ENCODE measurements around the gene PTPN1.
"Not testable (repeated sequence)": the region's sequence is repeated elsewhere in the genome, so short reads cannot be mapped to it uniquely, and the experiment has no call there.

Gene PTPN1
- total RNA-seq: 117 to 170 (median 138) reads per million in 4 donors

DNA sequence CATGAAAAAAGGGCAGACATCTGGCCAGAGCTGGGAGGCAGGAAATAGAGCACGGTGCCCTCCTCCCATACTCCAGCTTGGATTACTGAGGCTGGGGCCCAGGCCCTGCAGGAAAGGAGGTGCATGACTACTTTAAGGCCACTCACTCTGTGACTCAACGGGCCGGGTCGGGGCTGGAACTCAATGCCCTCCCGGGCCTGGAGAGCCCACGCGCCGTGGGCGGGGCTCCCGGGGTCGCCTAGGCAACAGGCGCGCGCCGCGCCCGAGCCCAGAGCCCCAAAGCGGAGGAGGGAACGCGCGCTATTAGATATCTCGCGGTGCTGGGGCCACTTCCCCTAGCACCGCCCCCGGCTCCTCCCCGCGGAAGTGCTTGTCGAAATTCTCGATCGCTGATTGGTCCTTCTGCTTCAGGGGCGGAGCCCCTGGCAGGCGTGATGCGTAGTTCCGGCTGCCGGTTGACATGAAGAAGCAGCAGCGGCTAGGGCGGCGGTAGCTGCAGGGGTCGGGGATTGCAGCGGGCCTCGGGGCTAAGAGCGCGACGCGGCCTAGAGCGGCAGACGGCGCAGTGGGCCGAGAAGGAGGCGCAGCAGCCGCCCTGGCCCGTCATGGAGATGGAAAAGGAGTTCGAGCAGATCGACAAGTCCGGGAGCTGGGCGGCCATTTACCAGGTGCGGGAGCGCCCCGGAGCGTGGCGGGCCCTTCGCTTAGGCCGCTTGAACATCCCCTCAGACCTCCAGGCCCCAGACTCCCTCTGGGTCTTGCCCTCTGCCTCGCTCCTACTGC lies at the start of gene PTPN1:
Gene PTPN1, plus strand, starts transcription at position 461 of the 783 bp plus-strand sequence. Its CDS starts 145 bp downstream, at position 606.
- DNase-seq: peak; percentile 97 to 99 (median 99)

DNA sequence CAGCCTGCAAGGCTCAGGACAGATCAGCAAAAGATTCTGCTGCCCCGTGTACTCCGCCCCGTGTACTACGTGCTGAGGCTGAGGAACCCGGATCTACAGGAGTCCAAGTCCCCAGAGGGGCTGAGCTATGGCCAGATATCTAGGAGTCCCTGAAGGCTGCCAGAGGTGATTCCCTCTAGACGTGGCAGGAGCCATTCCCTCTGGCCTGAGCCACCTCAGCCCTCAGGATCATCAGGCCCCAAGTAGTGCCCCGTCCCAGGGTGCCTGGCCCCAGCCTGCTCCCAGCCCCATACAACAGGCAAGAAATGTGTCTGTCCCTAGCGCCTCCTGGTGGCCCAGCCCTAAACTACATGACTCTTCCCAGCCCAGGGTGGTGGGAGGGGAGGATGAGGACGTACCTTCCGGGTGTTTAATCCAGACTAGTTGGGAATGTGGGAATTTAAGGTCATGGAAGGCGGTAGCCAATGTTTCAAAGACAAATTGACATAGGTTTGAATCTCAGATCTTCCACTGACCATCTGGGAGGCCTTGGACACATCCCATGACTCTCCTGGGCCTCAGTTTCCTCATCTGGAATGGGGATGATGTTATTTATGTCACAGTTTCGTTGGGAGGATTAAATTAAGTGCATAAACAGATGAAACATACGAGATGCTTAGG lies 49.4 kb upstream of the PTPN1 start:
- DNase-seq: peak; percentile 52 to 74 (median 69)

DNA sequence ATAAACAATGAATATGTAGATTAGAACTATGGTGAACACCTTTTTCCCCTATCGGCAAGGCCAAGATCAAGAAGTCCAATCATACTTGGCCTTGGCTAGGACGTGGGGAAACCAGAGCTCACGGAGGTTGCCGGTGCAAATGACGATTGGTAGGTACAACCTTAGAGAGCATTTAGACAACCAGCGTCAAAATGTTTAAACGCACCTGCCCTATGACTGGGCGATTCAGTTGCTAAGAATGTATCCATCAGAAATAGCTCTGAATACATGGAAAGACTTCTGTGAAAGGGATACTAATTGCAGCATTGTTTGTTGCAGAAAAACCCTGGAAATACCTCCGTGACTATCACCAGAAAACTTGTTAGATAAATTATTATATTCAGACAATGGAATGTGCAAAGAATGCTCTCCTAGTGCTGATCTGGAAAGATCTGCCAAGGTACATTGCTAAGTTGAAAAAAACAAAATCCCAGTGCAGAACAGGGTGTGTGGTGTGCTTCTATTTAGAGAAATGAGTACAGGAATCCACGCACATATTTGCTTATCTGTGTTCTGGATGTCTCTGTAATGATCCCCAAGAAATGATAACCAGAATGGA lies 48.0 kb upstream of the PTPN1 start:
- DNase-seq: no peak

DNA sequence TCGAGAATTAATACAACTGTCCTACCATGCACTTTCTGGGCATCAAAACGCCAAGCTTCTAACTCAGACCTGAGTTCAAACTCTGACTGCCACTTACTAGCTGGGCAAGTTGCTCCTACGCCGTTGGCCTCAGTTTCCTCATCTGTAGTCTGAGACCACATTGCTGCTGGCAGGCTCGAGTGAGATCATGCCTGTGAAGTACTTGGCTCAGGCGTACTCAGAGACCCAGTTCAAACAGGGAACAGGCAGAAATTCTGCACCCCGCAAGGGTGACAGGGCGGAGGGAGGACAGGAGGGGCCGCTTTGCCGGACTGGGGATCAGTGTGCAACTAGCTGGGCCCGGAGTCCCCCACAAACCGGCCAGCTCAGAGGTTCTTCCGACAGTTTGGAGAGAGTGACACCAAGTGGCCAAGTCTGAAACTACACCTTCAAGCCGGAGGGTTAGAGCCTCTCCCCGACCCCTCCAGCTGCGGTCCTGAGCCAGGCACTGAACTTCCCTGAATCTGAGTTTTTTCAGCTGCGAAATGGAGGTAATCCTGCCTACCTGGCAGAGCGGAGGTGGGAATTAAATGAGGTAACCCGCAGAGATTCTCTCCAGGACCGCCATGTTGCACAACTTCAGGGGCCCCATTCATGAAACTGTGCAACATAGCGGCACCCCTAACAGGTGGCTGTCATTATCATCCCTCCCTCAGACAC lies 46.0 kb upstream of the PTPN1 start:
- peak; percentile 17 to 57 (median 37) for DNase-seq

DNA sequence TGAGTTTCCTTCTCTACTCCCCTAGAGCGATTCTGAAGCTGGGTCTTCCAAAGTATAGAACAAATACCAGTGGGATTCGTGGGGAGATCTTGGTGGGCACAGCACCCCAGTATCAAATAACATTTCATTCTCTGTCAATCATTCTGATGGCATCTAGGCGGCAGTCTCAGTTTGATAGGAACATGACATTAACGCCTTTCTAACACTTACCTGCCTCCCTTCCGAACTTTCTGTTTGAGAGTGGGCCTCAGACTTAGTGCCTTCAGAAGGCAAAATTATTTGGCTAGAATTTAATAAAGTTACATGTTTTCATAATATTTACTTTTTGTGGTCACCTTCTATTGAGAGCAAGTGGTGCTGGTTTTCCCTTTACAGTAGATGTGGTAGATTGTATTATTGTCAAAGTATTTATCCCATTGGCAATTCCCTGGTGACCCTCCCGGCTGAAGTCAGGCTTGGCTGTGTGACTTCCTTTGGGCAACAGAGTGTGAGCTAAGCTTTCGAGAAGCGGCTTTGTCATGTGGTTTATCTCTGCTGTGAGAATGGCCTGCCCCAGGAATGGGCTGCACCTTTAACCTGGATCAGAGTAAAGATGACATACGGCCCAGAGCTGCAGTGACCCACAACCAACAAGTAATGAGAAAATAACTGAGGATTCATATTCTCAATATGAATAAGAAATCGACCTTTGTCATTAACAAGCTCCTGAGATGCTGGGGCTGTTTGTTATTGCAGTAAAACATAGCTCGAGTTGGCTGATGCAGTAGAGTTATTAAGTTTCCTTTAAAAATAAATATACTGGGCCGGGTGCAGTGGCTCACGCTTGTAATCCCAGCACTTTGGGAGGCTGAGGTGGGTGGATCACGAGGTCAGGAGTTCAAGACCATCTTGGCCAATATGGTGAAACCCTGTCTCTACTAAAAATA lies 45.2 kb upstream of the PTPN1 start:
- DNase-seq: no peak

DNA sequence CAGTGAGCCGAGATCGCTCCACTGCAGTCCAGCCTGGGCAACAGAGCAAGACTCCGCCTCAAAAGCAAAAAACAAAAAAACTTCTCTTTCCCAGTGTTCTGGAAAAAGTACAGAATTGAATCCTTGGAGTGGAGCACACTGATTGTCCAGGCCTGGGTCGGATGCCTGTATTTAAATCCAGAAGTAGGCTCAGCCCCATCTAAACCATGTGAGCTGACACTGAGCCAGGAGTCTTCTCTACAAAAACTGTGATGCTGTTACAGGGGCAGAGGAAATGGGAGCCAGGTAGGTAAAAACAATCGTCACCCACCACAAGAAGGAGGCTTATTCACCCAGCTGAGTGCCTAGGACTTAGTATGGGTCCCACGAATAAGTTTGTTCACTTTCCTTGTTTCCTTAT lies 43.0 kb upstream of the PTPN1 start:
- DNase-seq: no peak

DNA sequence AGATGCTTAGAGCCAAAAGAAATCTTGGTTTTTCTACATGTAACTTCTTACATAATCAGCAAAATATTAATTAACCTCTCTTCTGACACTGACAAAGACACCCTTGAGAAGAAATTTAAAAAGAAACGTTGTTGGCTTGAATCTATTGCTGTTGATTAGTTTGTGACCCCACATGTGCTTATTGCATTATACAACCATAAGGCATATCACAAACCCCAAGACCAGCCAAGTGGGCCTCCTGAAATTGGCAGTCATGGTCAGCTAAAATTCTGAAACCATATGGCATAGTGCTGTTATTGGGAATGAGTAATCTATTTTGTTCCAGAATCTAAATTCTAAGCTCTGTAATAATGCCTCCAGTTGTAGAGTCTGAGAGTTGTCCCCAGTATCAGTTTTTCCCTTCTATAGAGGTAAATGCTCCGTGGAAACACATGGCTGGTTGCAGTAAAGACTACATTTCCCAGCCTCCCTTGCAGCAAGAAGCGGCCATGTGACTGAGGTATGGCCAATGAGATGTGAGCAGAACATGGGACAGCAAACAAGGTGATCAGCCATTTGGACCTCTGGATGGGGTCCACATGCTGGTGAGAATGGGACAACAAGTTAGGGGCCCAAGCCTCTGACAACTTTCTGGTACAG lies 42.3 kb upstream of the PTPN1 start:
- DNase-seq: peak in 3 of 5 donors; percentile 5 to 44 (median 12)

DNA sequence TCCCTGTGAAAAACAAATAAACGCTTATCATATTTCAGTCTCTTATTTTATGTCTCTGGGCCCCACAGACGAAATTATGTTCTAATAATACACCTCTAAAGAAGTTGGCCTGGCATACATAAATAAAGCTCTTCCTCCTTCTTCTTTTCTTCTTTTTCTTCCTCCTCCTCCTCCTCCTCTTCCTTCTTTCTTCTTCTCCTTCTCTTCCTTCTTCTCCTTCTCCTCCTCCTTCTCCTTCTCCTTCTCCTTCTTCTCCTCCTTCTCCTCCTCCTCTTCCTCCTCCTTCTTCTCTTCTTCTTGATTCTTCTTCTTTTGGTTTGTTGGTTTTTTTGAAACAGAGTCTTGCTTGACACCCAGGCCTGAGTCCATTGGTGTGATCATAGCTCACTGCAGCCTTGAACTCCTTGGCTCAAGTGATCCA lies 41.8 kb upstream of the PTPN1 start:
- DNase-seq: no peak

DNA sequence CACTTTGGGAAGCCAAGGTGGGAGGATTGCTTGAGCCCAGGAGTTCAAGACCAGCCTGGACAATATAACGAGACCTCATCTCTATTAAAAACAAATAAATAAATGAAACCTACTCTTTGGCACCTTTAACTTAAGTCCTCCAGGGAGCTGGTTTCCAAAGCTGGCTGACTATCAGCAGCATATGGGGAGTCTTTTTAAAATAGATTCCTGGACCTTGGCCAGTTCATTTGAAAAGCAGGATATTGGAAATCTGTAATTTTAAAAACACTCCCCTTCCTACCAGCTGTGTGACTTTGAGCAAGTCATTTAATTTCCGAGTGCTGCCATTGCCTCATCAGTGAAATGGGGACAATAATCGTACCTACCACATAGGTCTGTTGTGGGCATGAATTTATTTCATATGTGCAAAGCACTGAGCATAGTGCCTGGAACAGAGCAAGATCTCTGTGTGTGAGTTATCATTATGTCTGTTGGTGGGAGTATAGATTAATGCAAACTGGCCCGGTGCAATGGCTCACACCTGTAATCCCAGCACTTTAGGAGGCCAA lies 40.9 kb upstream of the PTPN1 start:
- no peak for DNase-seq

DNA sequence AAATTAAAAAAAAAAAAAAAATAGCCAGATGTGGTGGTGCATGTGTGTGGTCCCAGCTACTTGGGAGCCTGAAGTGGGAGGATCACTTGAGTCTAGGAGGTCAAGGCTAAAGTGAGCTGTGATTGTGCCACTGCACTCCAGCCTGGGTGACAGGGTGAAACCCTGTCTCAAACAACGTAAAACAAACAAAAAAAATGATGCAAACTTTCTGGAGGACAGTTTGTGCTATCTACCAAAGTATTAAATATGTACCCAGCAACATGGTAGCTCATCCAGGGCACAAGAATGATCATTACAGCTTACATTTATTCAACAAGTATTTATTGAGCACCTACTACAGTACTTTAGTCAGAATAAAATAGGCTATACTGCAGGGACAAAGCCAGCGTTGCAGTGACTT lies 40.4 kb upstream of the PTPN1 start:
- no peak for DNase-seq

DNA sequence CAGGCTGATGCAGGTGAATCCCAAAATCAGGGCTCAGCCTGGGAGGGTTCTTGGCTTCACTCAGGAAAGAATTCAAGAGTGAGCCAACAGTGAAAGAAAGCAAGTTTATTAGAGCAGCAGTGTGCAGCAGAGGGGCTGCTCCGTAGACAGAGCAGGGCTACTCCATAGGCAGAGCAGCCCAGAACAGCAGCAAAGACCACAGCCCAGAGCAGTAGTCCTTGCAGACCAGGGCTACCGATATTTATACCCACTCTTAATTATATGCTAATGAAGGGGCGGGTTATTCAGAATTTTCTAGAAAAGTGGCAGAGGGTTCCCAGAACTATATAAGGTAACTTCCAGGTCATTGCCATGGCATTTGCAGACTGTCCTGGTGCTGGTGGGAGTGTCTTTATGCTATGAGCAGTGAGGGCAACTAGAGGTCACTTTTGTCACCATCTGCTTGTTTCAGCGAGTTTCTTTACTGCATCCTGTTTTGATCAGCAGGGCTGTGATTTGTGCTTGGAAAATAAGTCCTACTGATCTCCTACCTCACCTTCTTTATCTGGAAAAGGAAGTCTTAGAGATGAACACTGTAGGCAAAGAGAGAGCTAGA lies 39.8 kb upstream of the PTPN1 start:
- DNase-seq: no peak

DNA sequence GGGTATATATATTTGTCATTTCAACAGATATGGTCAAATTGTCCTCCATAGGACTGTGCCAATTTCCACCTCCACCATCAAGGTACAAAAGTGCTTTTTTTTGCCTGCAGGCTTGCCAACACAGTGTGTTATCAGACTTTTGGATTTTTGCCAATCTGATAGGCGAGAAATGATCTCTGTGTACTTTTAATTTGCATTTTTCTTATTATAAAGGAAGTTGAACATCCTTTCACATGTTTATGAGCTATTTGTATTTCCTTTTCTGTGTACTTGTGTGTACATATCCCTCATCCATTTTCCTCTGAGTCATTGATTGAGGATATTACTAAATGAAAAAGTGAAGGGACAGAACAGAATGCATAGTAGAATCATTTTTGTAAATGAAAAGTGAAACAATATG lies 39.0 kb upstream of the PTPN1 start:
- DNase-seq: peak in 1 of 5 donors; percentile 49

DNA sequence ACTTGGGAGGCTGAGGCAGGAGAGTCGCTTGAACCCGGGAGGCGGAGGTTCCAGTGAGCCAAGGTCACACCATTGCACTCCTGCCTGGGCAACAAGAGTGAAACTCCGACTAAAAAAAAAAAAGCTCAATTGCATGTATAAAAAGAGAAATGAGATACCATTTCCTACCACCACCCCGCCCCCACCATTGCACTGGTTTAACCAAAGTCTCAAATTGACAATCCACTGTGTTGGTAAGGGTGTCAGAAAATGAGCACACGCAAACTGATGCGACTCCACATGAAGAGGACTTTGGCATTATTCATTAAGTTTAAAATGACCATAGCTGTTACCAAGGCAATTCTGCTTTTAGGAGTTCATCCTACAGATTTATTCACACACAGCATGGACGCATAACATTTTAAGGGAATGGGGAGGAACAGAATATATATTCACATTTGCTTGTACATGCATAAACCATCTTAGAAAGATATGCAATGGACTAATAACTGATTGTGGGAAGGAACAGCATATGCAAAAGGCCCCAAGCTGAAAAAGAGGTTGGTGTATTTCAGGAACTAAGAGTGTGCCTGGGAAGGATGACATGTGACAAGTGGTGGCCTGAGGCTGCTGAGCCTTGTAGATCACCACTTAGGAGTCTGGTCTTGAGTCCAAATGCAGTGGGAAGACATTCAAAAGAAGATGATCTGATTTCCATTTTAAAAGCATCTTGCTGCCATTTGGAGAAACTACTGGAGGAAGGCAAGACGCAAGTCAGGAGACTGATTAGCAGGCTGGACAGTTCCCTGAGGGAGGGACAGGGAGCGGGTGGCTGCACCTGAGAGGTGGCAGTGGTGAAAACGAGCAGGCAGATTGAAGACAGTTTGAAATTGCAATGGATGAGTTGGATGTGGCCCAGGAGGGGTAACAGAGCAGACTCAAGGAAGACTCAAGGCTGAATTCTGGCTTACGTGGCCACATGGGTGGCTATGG lies 37.2 kb upstream of the PTPN1 start:
- no peak for DNase-seq

DNA sequence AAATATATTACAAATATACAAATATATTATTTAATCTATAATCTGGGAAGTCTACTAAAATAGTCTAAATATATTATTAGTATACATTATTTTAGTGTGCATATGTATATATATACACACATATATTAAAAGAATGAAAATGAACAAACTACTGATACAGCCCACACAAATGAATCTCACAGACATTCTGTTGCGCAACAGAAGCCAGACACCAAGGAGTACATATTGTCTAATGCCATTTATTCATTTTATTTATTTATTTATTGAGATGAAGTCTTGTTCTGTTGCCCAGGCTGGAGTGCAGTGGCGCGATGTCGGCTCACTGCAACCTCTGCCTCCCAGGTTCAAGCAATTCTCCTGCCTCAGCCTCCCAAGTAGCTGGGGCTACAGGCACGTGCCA lies 35.8 kb upstream of the PTPN1 start:
- DNase-seq: not testable (repeated sequence)

DNA sequence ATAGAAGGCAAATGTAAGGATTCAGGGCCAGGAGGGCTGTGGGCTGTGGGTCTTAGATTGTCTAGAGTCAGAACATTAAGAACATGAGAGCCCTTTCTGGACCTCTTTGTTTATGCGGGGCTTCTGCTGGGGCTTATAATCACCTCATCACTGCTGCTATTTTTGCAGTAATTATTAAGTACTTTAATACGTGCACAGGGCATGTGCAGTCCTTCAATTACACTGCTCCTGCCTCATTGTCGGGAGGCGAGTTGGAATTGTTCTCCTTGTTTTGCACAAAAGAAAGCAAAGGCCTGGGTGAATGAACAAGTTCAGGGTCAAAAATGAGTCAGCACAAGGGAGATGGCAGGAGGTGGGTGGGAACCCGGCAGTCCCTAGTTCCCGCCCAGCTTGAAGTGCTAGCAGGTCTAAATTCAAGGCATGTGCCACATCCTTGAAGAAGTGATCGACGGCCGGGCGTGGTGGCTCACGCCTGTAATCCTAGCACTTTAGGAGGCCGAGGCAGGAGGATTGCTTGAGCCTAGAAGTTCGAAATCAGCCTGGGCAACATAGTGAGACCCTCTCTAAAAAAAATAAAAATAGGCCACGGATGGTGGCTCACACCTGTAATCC lies 34.4 kb upstream of the PTPN1 start:
- DNase-seq: no peak

DNA sequence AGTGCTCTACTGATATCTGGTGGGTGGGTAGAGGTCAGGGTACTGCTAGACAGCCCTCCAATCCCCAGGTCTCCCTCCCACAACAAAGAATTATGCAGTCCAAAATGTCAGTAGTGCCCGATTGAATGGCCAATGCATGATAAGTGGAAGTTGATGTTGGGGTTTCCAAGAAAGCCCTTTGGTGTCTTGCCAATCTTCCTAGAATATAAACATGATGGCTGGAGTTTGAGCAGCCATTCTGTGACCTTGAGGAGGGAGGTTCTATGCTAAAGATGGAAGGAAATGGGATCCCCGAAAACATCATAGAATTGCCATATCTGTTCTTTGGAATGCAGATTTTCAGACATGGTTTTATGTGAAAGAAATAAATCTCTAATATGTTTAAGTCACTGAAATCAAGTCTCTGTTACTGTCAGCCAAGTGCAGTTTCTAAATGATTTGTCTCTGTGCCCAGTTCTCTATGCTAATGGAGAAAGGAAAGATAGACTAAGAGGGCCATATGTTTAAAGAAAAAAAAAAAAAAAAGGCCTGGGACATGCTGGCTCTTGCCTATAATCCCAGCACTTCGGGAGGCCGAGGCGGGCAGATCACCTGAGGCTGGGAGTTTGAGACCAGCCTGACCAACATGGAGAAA lies 32.8 kb upstream of the PTPN1 start:
- DNase-seq: no peak

DNA sequence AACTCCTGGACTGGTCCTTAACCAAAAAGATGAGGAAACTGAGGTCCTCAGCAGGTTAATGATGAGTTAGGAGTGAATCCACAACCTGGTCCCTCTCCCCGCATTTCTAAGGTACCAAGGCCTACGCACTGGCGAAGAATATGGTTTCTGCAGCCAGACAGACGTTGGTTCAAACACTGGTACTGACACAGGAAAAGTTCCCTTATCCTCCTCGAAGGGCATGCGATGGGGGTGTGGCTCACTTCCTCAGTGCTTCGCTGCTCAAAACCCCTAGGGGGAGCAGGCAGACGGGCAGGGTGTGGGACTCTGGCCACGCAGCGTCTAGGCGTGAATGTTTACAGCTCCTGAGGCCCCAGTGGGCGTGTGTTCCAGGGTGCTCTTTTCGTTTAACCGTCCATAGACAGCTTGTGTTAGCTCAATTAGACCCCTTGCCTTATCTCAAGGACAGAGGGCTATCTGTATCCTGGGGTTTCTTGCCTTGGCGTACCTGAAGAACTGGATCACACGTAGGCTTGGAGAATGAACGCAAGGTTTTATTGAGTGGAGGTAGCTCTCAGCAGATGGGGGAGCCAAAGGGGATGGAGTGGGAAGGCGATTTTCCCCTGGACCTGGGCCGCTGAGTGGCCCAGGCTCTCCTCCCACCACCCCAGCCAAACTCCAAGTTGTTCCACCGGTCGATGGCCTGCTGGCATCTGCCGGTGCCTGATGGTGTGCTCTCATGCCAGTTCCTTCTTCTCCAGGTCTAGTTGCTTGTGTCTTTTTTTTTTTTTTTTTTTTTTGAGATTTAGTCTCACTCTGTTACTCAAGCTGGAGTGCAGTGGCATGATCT lies 31.8 kb upstream of the PTPN1 start:
- peak; percentile 43 to 83 (median 65) for DNase-seq

DNA sequence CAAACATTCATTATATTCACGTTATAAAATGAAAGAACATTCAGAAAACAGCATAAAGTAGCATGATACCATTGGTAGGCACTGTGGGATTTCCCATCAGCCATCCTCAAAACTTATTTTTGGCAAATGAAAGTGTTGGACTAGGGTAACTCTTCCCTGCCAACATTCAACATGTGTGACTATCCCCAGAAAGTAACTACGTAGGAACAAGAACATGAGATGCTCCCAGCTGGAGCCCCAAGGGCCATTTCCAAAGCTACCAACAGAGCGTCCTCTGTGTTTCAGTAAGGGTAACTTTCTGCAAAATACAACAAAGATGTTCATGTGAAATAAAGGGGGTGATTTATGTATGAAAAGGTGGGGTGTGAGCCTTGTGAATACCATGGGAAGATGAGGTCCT lies 28.4 kb upstream of the PTPN1 start:
- DNase-seq: no peak
